ENCODE data around the gene BSCL2. TPM values are rescaled to one million over a fixed set of nuclear protein-coding genes. Genes with fewer than 3 reads are reported as not detected.

Gene BSCL2
- total and polyA plus RNA-seq, 4 donors: 15.1 to 40.0 (median 28.7) TPM

DNA sequence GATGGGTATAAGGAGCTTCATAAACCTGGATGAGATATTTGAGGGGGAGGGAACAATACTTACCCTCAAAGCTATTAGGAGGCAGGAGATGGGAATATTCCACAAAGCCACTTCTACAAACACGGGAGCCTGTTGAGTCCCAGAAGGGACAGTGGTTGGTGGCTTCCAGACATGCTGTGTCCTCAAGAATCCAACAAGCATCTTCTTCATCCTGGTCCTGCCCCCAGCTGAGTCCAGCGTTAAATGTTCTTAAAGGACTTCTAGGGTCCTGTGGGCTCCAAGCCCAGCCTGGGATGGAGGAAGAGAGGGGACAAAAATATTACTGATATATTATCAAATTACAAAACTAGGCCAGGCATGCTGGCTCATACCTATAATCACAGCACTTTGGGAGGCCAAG is 39.8 kb downstream of the BSCL2 start:
- H3K4me1 ChIP-seq (ENCODE audit: control insufficient read depth in 4 of 4, insufficient read depth in 4 of 4, low read length in 3 of 4): peaks cover 15 to 49% (median 35%) of the 10 kb centered on the region in 4 donors
- DNase-seq (ENCODE audit: low spot score): no peak
- no peaks in the 10 kb centered on the region for H3K27me3 ChIP-seq (ENCODE audit: control insufficient read depth in 4 of 4, insufficient read depth in 4 of 4, low read length in 3 of 4)
- WGBS: 92% methylated on average over 2 of the region's 2 CpGs
- peaks cover 1 to 10% (median 6%) of the 10 kb centered on the region in 4 donors for H3K36me3 ChIP-seq (ENCODE audit: control insufficient read depth in 4 of 4, insufficient read depth in 3 of 4, low read depth in 1 of 4, low read length in 3 of 4)
- TF ChIP-seq FOXA1 (IDR thresholded peaks at IDR 0.05) (no peak), RAD21 (IDR thresholded peaks at IDR 0.05) (no peak), FOXA2 (IDR thresholded peaks at IDR 0.05) (no peak), EGR1 (IDR thresholded peaks at IDR 0.05; ENCODE audit: low read depth in 2 of 2) (no peak), GABPA (IDR thresholded peaks at IDR 0.05 in 1 of 2, conservative IDR thresholded peaks at IDR 0.05 in 1 of 2) (no peak), RXRA (IDR thresholded peaks at IDR 0.05) (no peak), YY1 (IDR thresholded peaks at IDR 0.05) (no peak), JUND (IDR thresholded peaks at IDR 0.05) (no peak), HNF4G (IDR thresholded peaks at IDR 0.05) (no peak), HNF4A (conservative IDR thresholded peaks at IDR 0.05) (no peak), SP1 (IDR thresholded peaks at IDR 0.05) (no peak), NR2F2 (IDR thresholded peaks at IDR 0.05) (no peak)
- TF ChIP-seq, protein P1, sequence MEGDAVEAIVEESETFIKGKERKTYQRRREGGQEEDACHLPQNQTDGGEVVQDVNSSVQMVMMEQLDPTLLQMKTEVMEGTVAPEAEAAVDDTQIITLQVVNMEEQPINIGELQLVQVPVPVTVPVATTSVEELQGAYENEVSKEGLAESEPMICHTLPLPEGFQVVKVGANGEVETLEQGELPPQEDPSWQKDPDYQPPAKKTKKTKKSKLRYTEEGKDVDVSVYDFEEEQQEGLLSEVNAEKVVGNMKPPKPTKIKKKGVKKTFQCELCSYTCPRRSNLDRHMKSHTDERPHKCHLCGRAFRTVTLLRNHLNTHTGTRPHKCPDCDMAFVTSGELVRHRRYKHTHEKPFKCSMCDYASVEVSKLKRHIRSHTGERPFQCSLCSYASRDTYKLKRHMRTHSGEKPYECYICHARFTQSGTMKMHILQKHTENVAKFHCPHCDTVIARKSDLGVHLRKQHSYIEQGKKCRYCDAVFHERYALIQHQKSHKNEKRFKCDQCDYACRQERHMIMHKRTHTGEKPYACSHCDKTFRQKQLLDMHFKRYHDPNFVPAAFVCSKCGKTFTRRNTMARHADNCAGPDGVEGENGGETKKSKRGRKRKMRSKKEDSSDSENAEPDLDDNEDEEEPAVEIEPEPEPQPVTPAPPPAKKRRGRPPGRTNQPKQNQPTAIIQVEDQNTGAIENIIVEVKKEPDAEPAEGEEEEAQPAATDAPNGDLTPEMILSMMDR (IDR thresholded peaks at IDR 0.05; ENCODE audit: low read depth, low read length, missing input control): no peak
- TF ChIP-seq, protein P2, sequence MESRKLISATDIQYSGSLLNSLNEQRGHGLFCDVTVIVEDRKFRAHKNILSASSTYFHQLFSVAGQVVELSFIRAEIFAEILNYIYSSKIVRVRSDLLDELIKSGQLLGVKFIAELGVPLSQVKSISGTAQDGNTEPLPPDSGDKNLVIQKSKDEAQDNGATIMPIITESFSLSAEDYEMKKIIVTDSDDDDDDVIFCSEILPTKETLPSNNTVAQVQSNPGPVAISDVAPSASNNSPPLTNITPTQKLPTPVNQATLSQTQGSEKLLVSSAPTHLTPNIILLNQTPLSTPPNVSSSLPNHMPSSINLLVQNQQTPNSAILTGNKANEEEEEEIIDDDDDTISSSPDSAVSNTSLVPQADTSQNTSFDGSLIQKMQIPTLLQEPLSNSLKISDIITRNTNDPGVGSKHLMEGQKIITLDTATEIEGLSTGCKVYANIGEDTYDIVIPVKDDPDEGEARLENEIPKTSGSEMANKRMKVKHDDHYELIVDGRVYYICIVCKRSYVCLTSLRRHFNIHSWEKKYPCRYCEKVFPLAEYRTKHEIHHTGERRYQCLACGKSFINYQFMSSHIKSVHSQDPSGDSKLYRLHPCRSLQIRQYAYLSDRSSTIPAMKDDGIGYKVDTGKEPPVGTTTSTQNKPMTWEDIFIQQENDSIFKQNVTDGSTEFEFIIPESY (IDR thresholded peaks at IDR 0.05): no peak
- TF ChIP-seq, protein P3, sequence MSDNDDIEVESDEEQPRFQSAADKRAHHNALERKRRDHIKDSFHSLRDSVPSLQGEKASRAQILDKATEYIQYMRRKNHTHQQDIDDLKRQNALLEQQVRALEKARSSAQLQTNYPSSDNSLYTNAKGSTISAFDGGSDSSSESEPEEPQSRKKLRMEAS (IDR thresholded peaks at IDR 0.05): no peak
- TF ChIP-seq, protein P4, sequence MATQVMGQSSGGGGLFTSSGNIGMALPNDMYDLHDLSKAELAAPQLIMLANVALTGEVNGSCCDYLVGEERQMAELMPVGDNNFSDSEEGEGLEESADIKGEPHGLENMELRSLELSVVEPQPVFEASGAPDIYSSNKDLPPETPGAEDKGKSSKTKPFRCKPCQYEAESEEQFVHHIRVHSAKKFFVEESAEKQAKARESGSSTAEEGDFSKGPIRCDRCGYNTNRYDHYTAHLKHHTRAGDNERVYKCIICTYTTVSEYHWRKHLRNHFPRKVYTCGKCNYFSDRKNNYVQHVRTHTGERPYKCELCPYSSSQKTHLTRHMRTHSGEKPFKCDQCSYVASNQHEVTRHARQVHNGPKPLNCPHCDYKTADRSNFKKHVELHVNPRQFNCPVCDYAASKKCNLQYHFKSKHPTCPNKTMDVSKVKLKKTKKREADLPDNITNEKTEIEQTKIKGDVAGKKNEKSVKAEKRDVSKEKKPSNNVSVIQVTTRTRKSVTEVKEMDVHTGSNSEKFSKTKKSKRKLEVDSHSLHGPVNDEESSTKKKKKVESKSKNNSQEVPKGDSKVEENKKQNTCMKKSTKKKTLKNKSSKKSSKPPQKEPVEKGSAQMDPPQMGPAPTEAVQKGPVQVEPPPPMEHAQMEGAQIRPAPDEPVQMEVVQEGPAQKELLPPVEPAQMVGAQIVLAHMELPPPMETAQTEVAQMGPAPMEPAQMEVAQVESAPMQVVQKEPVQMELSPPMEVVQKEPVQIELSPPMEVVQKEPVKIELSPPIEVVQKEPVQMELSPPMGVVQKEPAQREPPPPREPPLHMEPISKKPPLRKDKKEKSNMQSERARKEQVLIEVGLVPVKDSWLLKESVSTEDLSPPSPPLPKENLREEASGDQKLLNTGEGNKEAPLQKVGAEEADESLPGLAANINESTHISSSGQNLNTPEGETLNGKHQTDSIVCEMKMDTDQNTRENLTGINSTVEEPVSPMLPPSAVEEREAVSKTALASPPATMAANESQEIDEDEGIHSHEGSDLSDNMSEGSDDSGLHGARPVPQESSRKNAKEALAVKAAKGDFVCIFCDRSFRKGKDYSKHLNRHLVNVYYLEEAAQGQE (IDR thresholded peaks at IDR 0.05): no peak
- TF ChIP-seq, protein P5, sequence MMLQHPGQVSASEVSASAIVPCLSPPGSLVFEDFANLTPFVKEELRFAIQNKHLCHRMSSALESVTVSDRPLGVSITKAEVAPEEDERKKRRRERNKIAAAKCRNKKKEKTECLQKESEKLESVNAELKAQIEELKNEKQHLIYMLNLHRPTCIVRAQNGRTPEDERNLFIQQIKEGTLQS (IDR thresholded peaks at IDR 0.05): no peak
- no peak overlapping the region for H3K9ac ChIP-seq (ENCODE audit: low read depth in 1 of 2, low read length in 2 of 2)
- H3K9me3 ChIP-seq (ENCODE audit: control insufficient read depth in 4 of 4, low read length in 3 of 4): no peaks in the 10 kb centered on the region
- H3K27ac ChIP-seq (ENCODE audit: low read depth in 1 of 2, low read length in 2 of 2): no peak overlapping the region
- H3K4me3 ChIP-seq (ENCODE audit: low read depth in 1 of 3, low read length in 3 of 3): no peak overlapping the region

Measured in liver (tissue), 9 donors.